Chondrocyte (in vitro differentiated cells): ENCODE results near the gene PFAS. TPM values are rescaled to one million over a fixed set of nuclear protein-coding genes. Genes with fewer than 3 reads are reported as not detected.
A peak's percentile ranks its signal among the peaks of the same experiment; 100 is the strongest.

Source experiments
- DNase-seq: peaks from one replicate; pipeline ENCODE4 v3.0.0; 2021; ENCODE audit warnings: mixed read lengths, low spot score
- H3K27ac Mint-ChIP-seq: one replicate; pipeline ENCODE4 v1.8.0; 2021; ENCODE audit warnings: mild to moderate bottlenecking, moderate library complexity, mixed read lengths; ENCODE audit not compliant: unreplicated experiment
- H3K27me3 Mint-ChIP-seq: 2 replicates; pipeline ENCODE4 v1.8.0; 2021; ENCODE audit warnings: low read depth, mixed read lengths
- H3K36me3 Mint-ChIP-seq: 2 replicates; pipeline ENCODE4 v1.8.0; 2021; ENCODE audit warnings: low read depth, mixed read lengths
- H3K4me1 Mint-ChIP-seq: 2 replicates; pipeline ENCODE4 v1.8.0; 2021; ENCODE audit warnings: low read depth, mild to moderate bottlenecking, mixed read lengths
- H3K4me3 Mint-ChIP-seq: one replicate; pipeline ENCODE4 v1.8.0; 2021; ENCODE audit warnings: mild to moderate bottlenecking, moderate library complexity, mixed read lengths; ENCODE audit not compliant: unreplicated experiment
- H3K9me3 Mint-ChIP-seq: 2 replicates; pipeline ENCODE4 v1.8.0; 2021; ENCODE audit warnings: low read depth, mixed read lengths
- CTCF ChIP-seq: fragments of 200-600 bp; sonication (generic); IDR thresholded peaks from 2 replicates; pipeline ENCODE4 v1.5.0; 2021; ENCODE audit warnings: antibody characterized with exemption, mild to moderate bottlenecking, moderate library complexity
- total RNA-seq: library from RNA; stranded (reverse); gene quantifications from 3 replicates; pipeline ENCODE4 v1.2.1, GENCODE V29; 2021

PFAS gene
- total RNA-seq, 1 donor from 2014 or later: 32.7 TPM

- H3K27me3 Mint-ChIP-seq: no peaks in the 10 kb centered on the region
- peaks cover 32% of the 10 kb centered on the region for H3K4me1 Mint-ChIP-seq
- DNase-seq: no peak
- peak overlapping the region; percentile 93 for H3K4me3 Mint-ChIP-seq
- peaks cover 2% of the 10 kb centered on the region for H3K36me3 Mint-ChIP-seq
- no peak for TF ChIP-seq CTCF
- H3K9me3 Mint-ChIP-seq: no peaks in the 10 kb centered on the region
- H3K27ac Mint-ChIP-seq: peak overlapping the region; percentile 57
These were observed 41.0 kb downstream of the PFAS start for GRCh38 chr17:8290043-8290442.

GRCh38 chr17:8292639-8293395, 43.7 kb downstream of the PFAS start:
- Mint-ChIP-seq H3K9me3 (no peaks in the 10 kb centered on the region), H3K4me3 (no peak overlapping the region), H3K27me3 (no peaks in the 10 kb centered on the region), H3K27ac (no peak overlapping the region), H3K36me3 (peaks cover 2% of the 10 kb centered on the region), H3K4me1 (peaks cover 35% of the 10 kb centered on the region)
- no peak for DNase-seq
- no peak for TF ChIP-seq CTCF

- H3K27me3 Mint-ChIP-seq: no peaks in the 10 kb centered on the region
- peaks cover 2% of the 10 kb centered on the region for H3K36me3 Mint-ChIP-seq
- DNase-seq: no peak
- peak overlapping the region; percentile 86 for H3K4me3 Mint-ChIP-seq
- H3K27ac Mint-ChIP-seq: peak overlapping the region; percentile 89
- no peak for TF ChIP-seq CTCF
- no peaks in the 10 kb centered on the region for H3K9me3 Mint-ChIP-seq
- peaks cover 27% of the 10 kb centered on the region for H3K4me1 Mint-ChIP-seq
These were observed 45.3 kb downstream of the PFAS start for GRCh38 chr17:8294361-8294760.

DNA sequence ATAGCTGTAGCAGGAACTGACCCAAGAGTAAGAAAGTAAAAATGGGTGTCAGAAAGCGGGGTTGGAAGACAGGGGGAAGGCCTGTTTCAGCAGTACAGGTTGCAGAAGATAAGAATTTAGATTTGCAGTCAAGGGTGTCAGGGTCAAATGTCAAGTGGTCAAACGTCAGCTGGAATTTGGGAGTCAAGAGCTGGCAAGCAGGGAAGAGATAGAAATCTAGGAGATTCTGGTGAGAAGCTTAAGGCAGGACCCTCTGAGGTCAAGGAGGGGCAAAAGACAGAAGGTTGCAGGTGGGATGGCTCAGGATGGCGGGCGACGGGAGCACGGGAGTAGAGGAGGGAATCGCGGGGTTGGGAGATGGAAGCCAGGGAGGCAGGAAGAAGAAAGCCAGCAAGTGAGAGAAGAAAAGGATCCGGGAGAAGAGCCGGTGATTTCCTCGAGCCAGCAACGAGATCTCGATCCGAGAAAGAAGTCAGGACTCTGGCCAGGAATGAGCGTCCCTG, 45.8 kb downstream of the PFAS start:
- Mint-ChIP-seq H3K27me3 (no peaks in the 10 kb centered on the region), H3K4me3 (peak overlapping the region; percentile 86), H3K4me1 (peaks cover 22% of the 10 kb centered on the region), H3K9me3 (no peaks in the 10 kb centered on the region), H3K36me3 (peaks cover 2% of the 10 kb centered on the region), H3K27ac (peak overlapping the region; percentile 89)
- TF ChIP-seq CTCF: no peak
- no peak for DNase-seq

- H3K27ac Mint-ChIP-seq: peak overlapping the region; percentile 43
- no peak for TF ChIP-seq CTCF
- no peaks in the 10 kb centered on the region for H3K36me3 Mint-ChIP-seq
- no peak for DNase-seq
- H3K27me3 Mint-ChIP-seq: no peaks in the 10 kb centered on the region
- H3K4me1 Mint-ChIP-seq: peaks cover 9% of the 10 kb centered on the region
- H3K4me3 Mint-ChIP-seq: no peak overlapping the region
- H3K9me3 Mint-ChIP-seq: no peaks in the 10 kb centered on the region
These were observed 51.1 kb downstream of the PFAS start for GRCh38 chr17:8300226-8300625.
